OCI-LY1 (cell line): ENCODE results near the gene TMPRSS11B.

Experiments used
- H2AFZ ChIP-seq: fragments of 200-600 bp; sonication (generic), shearing (Covaris generic); 2 replicates; pipeline ENCODE4 v1.6.0; 2014; ENCODE audit warnings: antibody characterized with exemption, mild to moderate bottlenecking, low read length
- H3F3A ChIP-seq: fragments of 200-600 bp; sonication (generic), shearing (Covaris generic); 2 replicates; pipeline ENCODE4 v1.6.0; 2014; ENCODE audit warnings: mild to moderate bottlenecking, antibody characterized with exemption, low read length, moderate library complexity; ENCODE audit not compliant: insufficient read depth
- H3K27ac ChIP-seq: fragments of 200-600 bp; sonication (generic); 2 replicates; pipeline ENCODE4 v1.5.1; 2014; ENCODE audit warnings: low read length, mixed run types, mild to moderate bottlenecking, low read depth; ENCODE audit not compliant: poor library complexity, severe bottlenecking
- H3K27me3 ChIP-seq: fragments of 200-600 bp; sonication (generic); 2 replicates; pipeline ENCODE4 v1.6.0; 2014; ENCODE audit warnings: antibody characterized with exemption, mild to moderate bottlenecking, low read length, moderate library complexity; ENCODE audit not compliant: insufficient read depth
- H3K36me3 ChIP-seq: fragments of 200-600 bp; sonication (generic); 2 replicates; pipeline ENCODE4 v1.6.1; 2014; ENCODE audit warnings: mild to moderate bottlenecking, antibody characterized with exemption, low read length, moderate library complexity, mixed read lengths; ENCODE audit not compliant: insufficient read depth
- H3K4me1 ChIP-seq: fragments of 200-600 bp; sonication (generic); 2 replicates; pipeline ENCODE4 v1.5.1; 2014; ENCODE audit warnings: mild to moderate bottlenecking, low read length, moderate library complexity; ENCODE audit not compliant: insufficient read depth, severe bottlenecking
- H3K4me2 ChIP-seq: fragments of 200-600 bp; sonication (generic), shearing (Covaris generic); 2 replicates; pipeline ENCODE4 v1.6.1; 2014; ENCODE audit warnings: low read length
- H3K4me3 ChIP-seq: fragments of 200-600 bp; sonication (generic); 2 replicates; pipeline ENCODE4 v1.5.1; 2014; ENCODE audit warnings: low read length, low read depth, mild to moderate bottlenecking, mixed read lengths; ENCODE audit not compliant: poor library complexity, severe bottlenecking
- H3K79me2 ChIP-seq: fragments of 200-600 bp; shearing (Covaris generic); 2 replicates; pipeline ENCODE4 v1.6.1; 2016; ENCODE audit warnings: mixed run types, low read length, mixed read lengths; ENCODE audit not compliant: insufficient read depth
- H3K9ac ChIP-seq: fragments of 200-600 bp; sonication (generic), shearing (Covaris generic); 2 replicates; pipeline ENCODE4 v1.6.1; 2014; ENCODE audit warnings: mild to moderate bottlenecking, low read length, mixed read lengths
- H3K9me2 ChIP-seq: fragments of 200-600 bp; sonication (generic), shearing (Covaris generic); 2 replicates; pipeline ENCODE4 v1.6.1; 2014; ENCODE audit warnings: low read depth, mild to moderate bottlenecking, low read length, mixed read lengths
- H3K9me3 ChIP-seq: fragments of 200-600 bp; shearing (Covaris generic); 2 replicates; pipeline ENCODE4 v1.6.1; 2014; ENCODE audit warnings: low read length, mixed read lengths
- H4K20me1 ChIP-seq: fragments of 200-600 bp; sonication (generic), shearing (Covaris generic); 2 replicates; pipeline ENCODE4 v1.6.0; 2016; ENCODE audit warnings: mild to moderate bottlenecking, low read length; ENCODE audit not compliant: insufficient read depth
- CTCF ChIP-seq: fragments of 200-600 bp; sonication (generic), shearing (Covaris generic); IDR thresholded peaks from 2 replicates; pipeline ENCODE4 v1.5.1; 2017; ENCODE audit warnings: mild to moderate bottlenecking, antibody characterized with exemption, low read length, moderate library complexity, mixed read lengths
- EZH2 ChIP-seq: fragments of 200-600 bp; sonication (generic), shearing (Covaris generic); IDR thresholded peaks from 2 replicates; pipeline ENCODE4 v1.8.0; 2017; ENCODE audit warnings: borderline replicate concordance, mixed run types, mild to moderate bottlenecking, antibody characterized with exemption, low read length, moderate library complexity, mixed read lengths

TMPRSS11B gene

DNA sequence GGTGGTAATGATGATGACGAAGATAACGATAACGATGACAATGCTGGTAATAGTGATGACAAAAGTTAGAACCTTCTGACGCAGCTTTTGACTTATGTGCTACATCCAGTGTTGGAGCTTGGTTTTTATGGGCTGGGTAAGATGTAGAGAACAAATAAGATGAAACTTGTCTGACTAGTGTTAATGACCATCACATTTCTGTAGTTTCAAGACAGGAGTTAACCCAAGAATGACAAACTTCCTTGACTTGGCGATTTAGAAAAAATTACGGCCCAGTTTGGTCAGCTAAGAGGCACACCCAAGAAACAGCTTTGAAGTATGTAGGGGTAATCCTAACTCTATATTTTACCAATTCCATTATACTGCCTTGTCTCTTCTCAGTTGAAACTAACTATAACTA is at the start of gene TMPRSS11B:
Gene TMPRSS11B (minus strand): TSS at position 101 of the 400 bp plus-strand sequence. CDS start 136 bp downstream, outside the sequence.
- H3K9me2 ChIP-seq: no peaks in the 10 kb centered on the region
- no peaks in the 10 kb centered on the region for H4K20me1 ChIP-seq
- H3K36me3 ChIP-seq: no peaks in the 10 kb centered on the region
- H3K4me3 ChIP-seq: no peak within 1 kb of the TSS
- no peak within 1 kb of the TSS for H2AFZ ChIP-seq
- no peaks in the 10 kb centered on the region for H3K4me1 ChIP-seq
- no peaks in the 10 kb centered on the region for H3K9me3 ChIP-seq
- no peak within 1 kb of the TSS for H3K4me2 ChIP-seq
- H3K27ac ChIP-seq: no peak within 1 kb of the TSS
- no peak for TF ChIP-seq EZH2
- no peak for TF ChIP-seq CTCF
- no peaks in the 10 kb centered on the region for H3F3A ChIP-seq
- H3K79me2 ChIP-seq: no peaks in the 10 kb centered on the region
- no peaks in the 10 kb centered on the region for H3K27me3 ChIP-seq
- H3K9ac ChIP-seq: no peak within 1 kb of the TSS

- H3K36me3 ChIP-seq: no peaks in the 10 kb centered on the region
- H3K27ac ChIP-seq: no peak overlapping the region
Measured at GRCh38 chr4:68291256-68291655, 45.8 kb upstream of the TMPRSS11B start.

DNA sequence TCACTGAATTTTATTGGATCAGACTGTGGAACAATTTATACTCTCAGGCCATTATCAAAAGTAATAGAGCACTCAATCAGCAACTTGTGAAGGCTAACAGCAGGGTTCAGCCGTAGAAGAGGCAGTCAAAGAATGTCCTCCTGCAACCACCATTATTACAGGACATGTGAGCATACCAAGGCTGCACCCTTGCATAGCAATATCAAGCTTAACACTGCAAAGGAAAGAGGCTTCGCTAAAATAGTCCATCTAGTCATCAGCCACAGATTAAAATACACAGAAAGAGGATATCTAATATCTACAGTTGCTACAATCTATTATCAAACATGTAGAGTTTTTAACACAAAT is 42.9 kb upstream of the TMPRSS11B start:
- TF ChIP-seq EZH2 (no peak), CTCF (no peak)
- H3K4me3 ChIP-seq: no peak overlapping the region

More at GRCh38 chr4:68291256-68291655, 45.8 kb upstream of the TMPRSS11B start:
- Histone ChIP-seq H3K4me1 (no peaks in the 10 kb centered on the region), H3K4me2 (no peak overlapping the region), H3F3A (no peaks in the 10 kb centered on the region), H3K9me2 (no peaks in the 10 kb centered on the region), H2AFZ (no peak overlapping the region), H3K79me2 (no peaks in the 10 kb centered on the region), H3K9ac (no peak overlapping the region), H3K4me3 (no peak overlapping the region), H4K20me1 (no peaks in the 10 kb centered on the region), H3K27me3 (no peaks in the 10 kb centered on the region; the same call in 1 of the 2 replicates), H3K9me3 (no peaks in the 10 kb centered on the region)
- TF ChIP-seq CTCF: no peak
- TF ChIP-seq EZH2: no peak

More for the DNA sequence above, 42.9 kb upstream of the TMPRSS11B start:
- Histone ChIP-seq H3K27ac (no peak overlapping the region), H3K4me1 (no peaks in the 10 kb centered on the region), H3F3A (no peaks in the 10 kb centered on the region), H2AFZ (no peak overlapping the region), H3K27me3 (no peaks in the 10 kb centered on the region), H3K79me2 (no peaks in the 10 kb centered on the region), H3K9me2 (no peaks in the 10 kb centered on the region), H3K4me2 (no peak overlapping the region), H3K36me3 (no peaks in the 10 kb centered on the region), H4K20me1 (no peaks in the 10 kb centered on the region), H3K9ac (no peak overlapping the region), H3K9me3 (no peaks in the 10 kb centered on the region)
